Ecto neural progenitor cell (in vitro differentiated cells): Measurements from ENCODE around the gene KRTAP10-2.
"Not testable (repeated sequence)": the region's sequence is repeated elsewhere in the genome, so short reads cannot be mapped to it uniquely, and the experiment has no call there.

Source experiments
- DNase-seq: peaks from one replicate; pipeline ENCODE4 v3.0.0-alpha.2; 2018; ENCODE audit warnings: low spot score

The KRTAP10-2 gene

GRCh38 chr21:44513389-44514217, 37.7 kb downstream of the KRTAP10-2 start:
- no peak for DNase-seq

- no peak for DNase-seq
Measured at GRCh38 chr21:44512496-44513388, 38.6 kb downstream of the KRTAP10-2 start.

GRCh38 chr21:44511938-44512275, 39.4 kb downstream of the KRTAP10-2 start:
- DNase-seq: no peak

- no peak for DNase-seq
Measured at GRCh38 chr21:44511219-44511937, 39.9 kb downstream of the KRTAP10-2 start.

GRCh38 chr21:44510508-44511218, 40.6 kb downstream of the KRTAP10-2 start:
- DNase-seq: peak; percentile 85

GRCh38 chr21:44510109-44510507, 41.2 kb downstream of the KRTAP10-2 start:
- no peak for DNase-seq

GRCh38 chr21:44509539-44509938, 41.8 kb downstream of the KRTAP10-2 start:
- DNase-seq: no peak

GRCh38 chr21:44508711-44509445, 42.4 kb downstream of the KRTAP10-2 start:
- no peak for DNase-seq

GRCh38 chr21:44508426-44508710, 42.9 kb downstream of the KRTAP10-2 start:
- DNase-seq: no peak

- no peak for DNase-seq
Measured at GRCh38 chr21:44507673-44508425, 43.5 kb downstream of the KRTAP10-2 start.

GRCh38 chr21:44506279-44507255, 44.7 kb downstream of the KRTAP10-2 start:
- no peak for DNase-seq

- DNase-seq: no peak
Measured at GRCh38 chr21:44505673-44506278, 45.5 kb downstream of the KRTAP10-2 start.

- no peak for DNase-seq
Measured at GRCh38 chr21:44503901-44504399, 47.4 kb downstream of the KRTAP10-2 start.

GRCh38 chr21:44503006-44503889, 48.1 kb downstream of the KRTAP10-2 start:
- not testable (repeated sequence) for DNase-seq

- no peak for DNase-seq
Measured at GRCh38 chr21:44502171-44502958, 48.9 kb downstream of the KRTAP10-2 start.
